ENCODE results near the gene ONECUT2. TPM values are rescaled to one million over a fixed set of nuclear protein-coding genes. Genes with fewer than 3 reads are reported as not detected.

ONECUT2 gene
- total and polyA plus RNA-seq, 9 of the 15 experiments (the other 6 are each of a cell fraction or from before 2014, with no cell fraction given), result 0.27 to 2.5 (median 0.83) TPM

DNA sequence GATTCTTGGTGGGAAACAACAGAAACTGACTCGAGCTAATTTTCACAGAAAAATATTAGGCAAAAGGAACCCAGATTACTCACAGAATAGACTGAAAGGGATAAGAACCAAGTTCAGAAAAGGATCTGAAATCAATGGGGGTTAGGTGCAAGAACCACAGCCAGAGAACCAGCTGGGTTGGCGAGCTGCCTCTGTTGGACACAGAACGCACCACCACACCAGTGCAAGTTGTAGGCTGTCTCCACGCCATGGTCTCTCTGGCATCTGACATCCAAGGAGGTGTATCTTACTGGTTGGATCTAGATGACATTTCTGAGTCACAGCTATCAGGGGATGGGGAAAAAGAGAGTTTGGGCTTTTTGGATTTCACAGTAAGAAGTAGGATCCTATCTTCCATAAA, 18.6 kb upstream of the ONECUT2 start:
- H4K20me1 ChIP-seq (replicated peaks; ENCODE audit: control insufficient read depth, insufficient read depth, low read length), result no peaks in the 10 kb centered on the region
- no TSS peak for BruUV-seq (replicated peaks)
- no peaks in the 10 kb centered on the region for H3K36me3 ChIP-seq (ENCODE audit: control insufficient read depth, insufficient read depth, low read length)
- ChIA-PET CTCF (ENCODE audit: low intra/inter-chr PET ratio) (no interaction called here), POLR2A (interaction anchor here (0.6 kb wide), 1 partner anchor 56 kb away, joined by 5 read pairs; no protein-coding TSS in a partner anchor)
- no peaks in the 10 kb centered on the region for H3K9me3 ChIP-seq (replicated peaks; ENCODE audit: control insufficient read depth, insufficient read depth, low read depth, low read length)
- DNase-seq (ENCODE audit: extremely low read depth in 1 of 4, low spot score in 3 of 4), result no peak
- in situ Hi-C loops (cut with MboI), result no loop called here
- no peak overlapping the region for H3K4me3 ChIP-seq
- H3K9ac ChIP-seq (ENCODE audit: insufficient read depth in 1 of 2, low read depth in 2 of 2, low read length in 2 of 2), result no peak overlapping the region
- no peak overlapping the region for H2AFZ ChIP-seq (ENCODE audit: low read depth, low read length)
- H3K27ac ChIP-seq (ENCODE audit: extremely low read depth, low read depth, low read length), result no peak overlapping the region
- FAIRE-seq, result no peak
- intact Hi-C loops (cut with micrococcal nuclease), result no loop called here
- no peaks in the 10 kb centered on the region for H3K27me3 ChIP-seq (ENCODE audit: control insufficient read depth in 2 of 2, insufficient read depth in 2 of 2, low read length in 2 of 2)
- H3K4me1 ChIP-seq (replicated peaks in 1 of 2; ENCODE audit: control insufficient read depth in 2 of 2, insufficient read depth in 2 of 2, low read length in 2 of 2), result no peaks in the 10 kb centered on the region
- no peaks in the 10 kb centered on the region for H3K9me1 ChIP-seq (ENCODE audit: control insufficient read depth, insufficient read depth, low read length)
- H3K4me2 ChIP-seq (ENCODE audit: insufficient read depth, low read length), result no peak overlapping the region
- ATAC-seq, result no peak
- 0% methylated on average over 4 of the region's 4 CpGs for WGBS (ENCODE audit: insufficient coverage, low coverage, missing lambda C conversion rate)
- H3K79me2 ChIP-seq (ENCODE audit: control insufficient read depth, insufficient read depth, low read length), result no peaks in the 10 kb centered on the region
- no peak for TF ChIP-seq ZNF707 (CRISPR knock-in tag; conservative IDR thresholded peaks at IDR 0.05)
- TF ChIP-seq, protein P1, sequence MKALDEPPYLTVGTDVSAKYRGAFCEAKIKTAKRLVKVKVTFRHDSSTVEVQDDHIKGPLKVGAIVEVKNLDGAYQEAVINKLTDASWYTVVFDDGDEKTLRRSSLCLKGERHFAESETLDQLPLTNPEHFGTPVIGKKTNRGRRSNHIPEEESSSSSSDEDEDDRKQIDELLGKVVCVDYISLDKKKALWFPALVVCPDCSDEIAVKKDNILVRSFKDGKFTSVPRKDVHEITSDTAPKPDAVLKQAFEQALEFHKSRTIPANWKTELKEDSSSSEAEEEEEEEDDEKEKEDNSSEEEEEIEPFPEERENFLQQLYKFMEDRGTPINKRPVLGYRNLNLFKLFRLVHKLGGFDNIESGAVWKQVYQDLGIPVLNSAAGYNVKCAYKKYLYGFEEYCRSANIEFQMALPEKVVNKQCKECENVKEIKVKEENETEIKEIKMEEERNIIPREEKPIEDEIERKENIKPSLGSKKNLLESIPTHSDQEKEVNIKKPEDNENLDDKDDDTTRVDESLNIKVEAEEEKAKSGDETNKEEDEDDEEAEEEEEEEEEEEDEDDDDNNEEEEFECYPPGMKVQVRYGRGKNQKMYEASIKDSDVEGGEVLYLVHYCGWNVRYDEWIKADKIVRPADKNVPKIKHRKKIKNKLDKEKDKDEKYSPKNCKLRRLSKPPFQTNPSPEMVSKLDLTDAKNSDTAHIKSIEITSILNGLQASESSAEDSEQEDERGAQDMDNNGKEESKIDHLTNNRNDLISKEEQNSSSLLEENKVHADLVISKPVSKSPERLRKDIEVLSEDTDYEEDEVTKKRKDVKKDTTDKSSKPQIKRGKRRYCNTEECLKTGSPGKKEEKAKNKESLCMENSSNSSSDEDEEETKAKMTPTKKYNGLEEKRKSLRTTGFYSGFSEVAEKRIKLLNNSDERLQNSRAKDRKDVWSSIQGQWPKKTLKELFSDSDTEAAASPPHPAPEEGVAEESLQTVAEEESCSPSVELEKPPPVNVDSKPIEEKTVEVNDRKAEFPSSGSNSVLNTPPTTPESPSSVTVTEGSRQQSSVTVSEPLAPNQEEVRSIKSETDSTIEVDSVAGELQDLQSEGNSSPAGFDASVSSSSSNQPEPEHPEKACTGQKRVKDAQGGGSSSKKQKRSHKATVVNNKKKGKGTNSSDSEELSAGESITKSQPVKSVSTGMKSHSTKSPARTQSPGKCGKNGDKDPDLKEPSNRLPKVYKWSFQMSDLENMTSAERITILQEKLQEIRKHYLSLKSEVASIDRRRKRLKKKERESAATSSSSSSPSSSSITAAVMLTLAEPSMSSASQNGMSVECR (CRISPR knock-in tag; IDR thresholded peaks at IDR 0.05), result no peak
- TF ChIP-seq SP1 (CRISPR knock-in tag; IDR thresholded peaks at IDR 0.05), result no peak
- TF ChIP-seq TARDBP (IDR thresholded peaks at IDR 0.05), result no peak
- TF ChIP-seq, protein P2, sequence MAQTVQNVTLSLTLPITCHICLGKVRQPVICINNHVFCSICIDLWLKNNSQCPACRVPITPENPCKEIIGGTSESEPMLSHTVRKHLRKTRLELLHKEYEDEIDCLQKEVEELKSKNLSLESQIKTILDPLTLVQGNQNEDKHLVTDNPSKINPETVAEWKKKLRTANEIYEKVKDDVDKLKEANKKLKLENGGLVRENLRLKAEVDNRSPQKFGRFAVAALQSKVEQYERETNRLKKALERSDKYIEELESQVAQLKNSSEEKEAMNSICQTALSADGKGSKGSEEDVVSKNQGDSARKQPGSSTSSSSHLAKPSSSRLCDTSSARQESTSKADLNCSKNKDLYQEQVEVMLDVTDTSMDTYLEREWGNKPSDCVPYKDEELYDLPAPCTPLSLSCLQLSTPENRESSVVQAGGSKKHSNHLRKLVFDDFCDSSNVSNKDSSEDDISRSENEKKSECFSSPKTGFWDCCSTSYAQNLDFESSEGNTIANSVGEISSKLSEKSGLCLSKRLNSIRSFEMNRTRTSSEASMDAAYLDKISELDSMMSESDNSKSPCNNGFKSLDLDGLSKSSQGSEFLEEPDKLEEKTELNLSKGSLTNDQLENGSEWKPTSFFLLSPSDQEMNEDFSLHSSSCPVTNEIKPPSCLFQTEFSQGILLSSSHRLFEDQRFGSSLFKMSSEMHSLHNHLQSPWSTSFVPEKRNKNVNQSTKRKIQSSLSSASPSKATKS (CRISPR knock-in tag; IDR thresholded peaks at IDR 0.05), result no peak
- TF ChIP-seq HNRNPK (IDR thresholded peaks at IDR 0.05; ENCODE audit: low read depth, low read length, poor library complexity, severe bottlenecking), result no peak
- TF ChIP-seq SMARCA4 (IDR thresholded peaks at IDR 0.05), result no peak
- no peak for TF ChIP-seq TCF3 (CRISPR knock-in tag; IDR thresholded peaks at IDR 0.05)
- TF ChIP-seq, protein P3, sequence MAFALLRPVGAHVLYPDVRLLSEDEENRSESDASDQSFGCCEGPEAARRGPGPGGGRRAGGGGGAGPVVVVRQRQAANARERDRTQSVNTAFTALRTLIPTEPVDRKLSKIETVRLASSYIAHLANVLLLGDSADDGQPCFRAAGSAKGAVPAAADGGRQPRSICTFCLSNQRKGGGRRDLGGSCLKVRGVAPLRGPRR (CRISPR knock-in tag; IDR thresholded peaks at IDR 0.05), result no peak
- no peak for TF ChIP-seq HMGN3 (IDR thresholded peaks at IDR 0.05; ENCODE audit: borderline replicate concordance, extremely low read depth, insufficient read length, low read depth, low read length)
- TF ChIP-seq MYNN (IDR thresholded peaks at IDR 0.05), result no peak
- TF ChIP-seq MYNN (CRISPR knock-in tag; IDR thresholded peaks at IDR 0.05), result no peak
